A673 (cell line): ENCODE results near the gene CLEC16A.

Experiments used
- CTCF ChIP-seq: fragments of 300-800, 200-600 bp; sonication (generic); conservative IDR thresholded peaks from 2 replicates; pipeline ENCODE4 v1.5.1; 2017; ENCODE audit warnings: low read depth, mild to moderate bottlenecking, antibody characterized with exemption, low read length, moderate library complexity, mixed read lengths
- EZH2 ChIP-seq: fragments of 200-600 bp; sonication (generic); IDR thresholded peaks from 2 replicates; pipeline ENCODE4 v1.6.1; 2017; ENCODE audit warnings: borderline replicate concordance, low read depth, mild to moderate bottlenecking, mixed read lengths, antibody characterized with exemption, low read length; ENCODE audit not compliant: poor library complexity, severe bottlenecking

- TF ChIP-seq CTCF (no peak), EZH2 (no peak)
These were observed 249.1 kb downstream of the CLEC16A start for GRCh38 chr16:11193494-11193893.
